HUDEP-2 (cell line): ENCODE results near the gene DDX42.

Experiments
- DNase-seq, 76 experiments: peaks; one replicate each; lab custom pipeline; 2025; ENCODE audit not compliant: unreplicated experiment in 76 of 76; lab: John Stamatoyannopoulos, UW

Gene DDX42

GRCh38 chr17:63835167-63835720 is 61.3 kb downstream of the DDX42 start:
- no peak for DNase-seq

- no peak for DNase-seq
Observed at GRCh38 chr17:63836811-63837210, 62.8 kb downstream of the DDX42 start.

- DNase-seq, result no peak
Observed at GRCh38 chr17:63837480-63837879, 63.5 kb downstream of the DDX42 start.

GRCh38 chr17:63837962-63838600 is 64.1 kb downstream of the DDX42 start:
- DNase-seq, result no peak

- peak in 27 of 76 experiments; percentile 8 to 44 (median 22) for DNase-seq
Observed at GRCh38 chr17:63838631-63839171, 64.7 kb downstream of the DDX42 start.

- no peak for DNase-seq
Observed at GRCh38 chr17:63840591-63841349, 66.8 kb downstream of the DDX42 start.

GRCh38 chr17:63841350-63842172 is 67.6 kb downstream of the DDX42 start:
- DNase-seq, result peak in 28 of 76 experiments; percentile 7 to 47 (median 22)

- DNase-seq, result peak in 3 of 76 experiments; percentile 28 to 47 (median 44)
Observed at GRCh38 chr17:63842173-63842539, 68.2 kb downstream of the DDX42 start.

GRCh38 chr17:63842540-63843386 is 68.8 kb downstream of the DDX42 start, which contains the start of gene SMARCD2:
Gene SMARCD2, minus strand, starts transcription at chr17:63842685. Its CDS starts 11 bp downstream, at chr17:63842674.
- peak; percentile 30 to 99 (median 97) for DNase-seq

GRCh38 chr17:63843387-63843888 is 69.5 kb downstream of the DDX42 start:
- peak in 26 of 76 experiments; percentile 10 to 52 (median 28) for DNase-seq

GRCh38 chr17:63843910-63844677 is 70.1 kb downstream of the DDX42 start:
- DNase-seq, result peak in 7 of 76 experiments; percentile 4 to 21 (median 7)

GRCh38 chr17:63845509-63845908 is 71.5 kb downstream of the DDX42 start:
- no peak for DNase-seq

GRCh38 chr17:63847525-63848249 is 73.7 kb downstream of the DDX42 start:
- no peak for DNase-seq

GRCh38 chr17:63848834-63849689 is 75.1 kb downstream of the DDX42 start:
- peak in 75 of 76 experiments; percentile 26 to 99 (median 93) for DNase-seq

GRCh38 chr17:63850401-63850800 is 76.4 kb downstream of the DDX42 start:
- no peak for DNase-seq

GRCh38 chr17:63853260-63853659 is 79.3 kb downstream of the DDX42 start:
- DNase-seq, result no peak

GRCh38 chr17:63854709-63855108 is 80.7 kb downstream of the DDX42 start:
- DNase-seq, result no peak
